A673 (cell line): ENCODE data around the gene NTN3. TPM values are rescaled to one million over a fixed set of nuclear protein-coding genes. Genes with fewer than 3 reads are reported as not detected.

ENCODE experiments used
- Bru-seq: library from RNA; stranded (reverse); fragments of 400-500 nt; gene quantifications from one replicate; lab custom pipeline; 2021; lab: Mats Ljungman, UMichigan
- BruChase-seq, 2 experiments: library from RNA; stranded (reverse); fragments of 400-500 nt; gene quantifications; one replicate each; lab custom pipeline; 2021; lab: Mats Ljungman, UMichigan
- BruUV-seq: library from RNA; stranded (reverse); fragments of 400-500 nt; replicated peaks from 2 replicates; lab custom pipeline; 2021; lab: Mats Ljungman, UMichigan
- CTCF ChIA-PET: fragments of 300-600 bp; sonication (Branson Sonifier 250); formaldehyde crosslinking; loops from one replicate; lab custom pipeline; 2022; ENCODE audit warnings: antibody characterized with exemption; lab: Charles Lee
- POLR2A ChIA-PET: fragments of 300-600 bp; sonication (Branson Sonifier 250); formaldehyde crosslinking; loops from one replicate; lab custom pipeline; 2022; ENCODE audit warnings: antibody characterized with exemption; ENCODE audit not compliant: low non-redundant PET; lab: Charles Lee
- DNase-seq: peaks from one replicate; pipeline ENCODE4 v3.0.0-alpha.2; 2015; ENCODE audit warnings: low spot score
- H3K27ac ChIP-seq: fragments of 200-600 bp; sonication (generic); 2 replicates; pipeline ENCODE4 v1.5.1; 2016; ENCODE audit warnings: mixed run types, low read depth, mild to moderate bottlenecking, mixed read lengths, antibody characterized with exemption, low read length; ENCODE audit not compliant: poor library complexity, severe bottlenecking
- H3K27me3 ChIP-seq: fragments of 200-600 bp; sonication (generic); replicated peaks from 2 replicates; pipeline ENCODE4 v1.6.1; 2017; ENCODE audit warnings: mixed run types, low read depth, mild to moderate bottlenecking, mixed read lengths, antibody characterized with exemption, low read length; ENCODE audit not compliant: insufficient read depth, poor library complexity
- H3K36me3 ChIP-seq: fragments of 200-600 bp; sonication (generic); 2 replicates; pipeline ENCODE4 v1.6.1; 2016; ENCODE audit warnings: mixed run types, mild to moderate bottlenecking, mixed read lengths, antibody characterized with exemption, low read length; ENCODE audit not compliant: insufficient read depth, poor library complexity, severe bottlenecking
- H3K4me1 ChIP-seq: fragments of 200-600 bp; sonication (generic); 2 replicates; pipeline ENCODE4 v1.6.1; 2017; ENCODE audit warnings: mixed run types, mild to moderate bottlenecking, mixed read lengths, antibody characterized with exemption, low read length; ENCODE audit not compliant: insufficient read depth, poor library complexity, severe bottlenecking
- H3K4me3 ChIP-seq: fragments of 200-600 bp; sonication (generic); 2 replicates; pipeline ENCODE4 v1.5.1; 2016; ENCODE audit warnings: low read depth, mixed run types, mild to moderate bottlenecking, mixed read lengths, low read length; ENCODE audit not compliant: poor library complexity, severe bottlenecking
- H3K9me3 ChIP-seq: fragments of 200-600 bp; sonication (generic); 2 replicates; pipeline ENCODE4 v1.6.1; 2016; ENCODE audit warnings: mixed run types, low read depth, mild to moderate bottlenecking, mixed read lengths, antibody characterized with exemption, low read length; ENCODE audit not compliant: poor library complexity, severe bottlenecking
- EZH2 ChIP-seq: fragments of 200-600 bp; sonication (generic); IDR thresholded peaks from 2 replicates; pipeline ENCODE4 v1.6.1; 2017; ENCODE audit warnings: borderline replicate concordance, low read depth, mild to moderate bottlenecking, mixed read lengths, antibody characterized with exemption, low read length; ENCODE audit not compliant: poor library complexity, severe bottlenecking
- intact Hi-C: fragments of 100-400 bp; cut with micrococcal nuclease; formaldehyde crosslinking; loops from one replicate; pipeline ENCODE4 v1.10.0; 2022; ENCODE audit not compliant: unreplicated experiment
- long read RNA-seq: library from polyadenylated mRNA; stranded (forward); transcript quantifications from one replicate; pipeline ENCODE4 v2.0.0, GENCODE V29; 2022
- total RNA-seq: library from RNA; stranded (reverse); gene quantifications from 2 replicates; pipeline ENCODE4 v1.2.3, GENCODE V29; 2021
- TF ChIP-seq, protein P1 (sequence below): fragments of 300-800, 200-600 bp; sonication (generic); conservative IDR thresholded peaks from 2 replicates; pipeline ENCODE4 v1.5.1; 2017; ENCODE audit warnings: low read depth, mild to moderate bottlenecking, antibody characterized with exemption, low read length, moderate library complexity, mixed read lengths

NTN3 gene
- 1.6 and 2.9 TPM in 2 replicates for total RNA-seq
- Bru-seq, nascent RNA = percentile 26 among the genes with signal in this experiment
- BruChase-seq, experiment 1, labeled RNA remaining after a 2-hour chase = percentile 31 among the genes with signal in this experiment
- percentile 44 among the genes with signal in this experiment for BruChase-seq, experiment 2, labeled RNA remaining after a 6-hour chase
- long read RNA-seq, partial matches to known transcripts = 0 of 1 reads
- long read RNA-seq, other reads (novel, unspliced or antisense) = 1 of 1 reads

DNA sequence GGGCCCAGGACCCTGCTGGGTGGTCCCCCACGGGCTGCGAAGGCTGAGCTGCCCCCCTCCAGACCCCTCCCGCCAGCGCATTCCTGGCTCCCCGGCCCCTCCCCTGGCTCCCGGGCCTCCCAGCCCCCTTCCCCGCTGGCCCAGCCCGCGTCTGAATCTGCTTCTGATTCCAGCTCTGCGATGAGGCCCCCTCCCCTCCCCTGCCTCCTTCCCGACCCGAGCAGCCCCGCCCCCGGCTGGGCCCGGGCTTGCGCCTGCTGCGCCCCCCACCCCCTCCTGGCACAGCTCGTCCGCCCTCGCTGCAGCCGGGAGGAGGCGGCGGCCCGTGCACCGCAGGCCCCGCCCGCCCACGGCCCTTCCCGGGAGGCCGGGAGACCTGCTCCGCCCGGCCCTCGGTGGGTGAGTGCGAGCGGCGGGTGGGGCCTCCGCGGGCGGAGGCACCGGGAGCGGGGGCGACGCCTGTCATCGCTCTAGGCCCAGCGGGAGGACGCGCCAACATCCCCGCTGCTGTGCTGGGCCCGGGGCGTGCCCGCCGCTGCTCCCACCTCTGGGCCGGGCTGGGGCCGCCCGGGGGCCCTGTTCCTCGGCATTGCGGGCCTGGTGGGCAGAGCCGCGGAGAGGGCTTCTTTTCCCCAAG lies at the start of gene NTN3:
NTN3 (plus strand) TSS at position 282 of the 637 bp plus-strand sequence. CDS start 405 bp downstream, outside the sequence.
- peak within 1 kb of the TSS; percentile 97 for H3K27ac ChIP-seq

DNA sequence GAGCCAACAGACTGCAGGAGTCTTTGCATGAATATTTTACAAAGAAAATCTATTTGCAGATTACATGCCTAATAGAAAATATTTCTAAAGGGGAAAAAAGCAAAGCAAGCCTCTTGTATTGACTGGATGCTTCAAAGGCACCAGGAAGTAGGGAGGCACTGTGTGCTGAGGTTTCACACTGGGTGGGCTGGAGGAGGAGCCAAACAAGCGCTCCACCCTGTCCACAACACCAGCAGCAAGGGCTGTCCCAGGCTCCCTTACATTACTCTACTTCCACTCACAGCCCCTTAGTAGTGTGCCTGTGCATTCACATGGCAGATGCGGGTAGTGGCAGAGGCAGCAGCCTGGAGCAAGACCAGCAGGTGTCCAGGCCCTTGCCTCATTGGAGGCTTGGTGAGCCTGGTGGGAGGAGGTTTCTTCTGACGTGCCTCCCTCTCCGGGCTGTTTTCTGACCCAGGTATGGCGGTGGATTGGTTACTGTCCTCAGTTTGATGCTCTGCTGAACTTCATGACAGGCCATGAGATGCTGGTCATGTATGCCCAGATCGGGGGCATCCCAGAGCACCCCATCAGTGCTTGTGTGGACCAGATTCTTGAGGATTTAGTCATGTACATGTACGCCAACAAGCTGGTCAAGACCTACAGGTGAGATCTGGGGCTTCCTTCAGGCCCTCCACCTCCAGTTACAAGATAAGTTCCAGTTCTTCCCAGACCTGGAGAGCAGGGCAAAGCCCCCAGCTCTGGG lies 48.8 kb upstream of the NTN3 start:
- Histone ChIP-seq H3K9me3 (no peaks in the 10 kb centered on the region), H3K4me1 (peaks cover 4% of the 10 kb centered on the region), H3K27me3 (no peaks in the 10 kb centered on the region), H3K27ac (no peak overlapping the region), H3K36me3 (no peaks in the 10 kb centered on the region), H3K4me3 (no peak overlapping the region)
- no TSS peak for BruUV-seq
- no peak for DNase-seq
- CTCF ChIA-PET = no interaction called here
- POLR2A ChIA-PET = no interaction called here
- intact Hi-C loops = no loop called here
- TF ChIP-seq, protein P1, sequence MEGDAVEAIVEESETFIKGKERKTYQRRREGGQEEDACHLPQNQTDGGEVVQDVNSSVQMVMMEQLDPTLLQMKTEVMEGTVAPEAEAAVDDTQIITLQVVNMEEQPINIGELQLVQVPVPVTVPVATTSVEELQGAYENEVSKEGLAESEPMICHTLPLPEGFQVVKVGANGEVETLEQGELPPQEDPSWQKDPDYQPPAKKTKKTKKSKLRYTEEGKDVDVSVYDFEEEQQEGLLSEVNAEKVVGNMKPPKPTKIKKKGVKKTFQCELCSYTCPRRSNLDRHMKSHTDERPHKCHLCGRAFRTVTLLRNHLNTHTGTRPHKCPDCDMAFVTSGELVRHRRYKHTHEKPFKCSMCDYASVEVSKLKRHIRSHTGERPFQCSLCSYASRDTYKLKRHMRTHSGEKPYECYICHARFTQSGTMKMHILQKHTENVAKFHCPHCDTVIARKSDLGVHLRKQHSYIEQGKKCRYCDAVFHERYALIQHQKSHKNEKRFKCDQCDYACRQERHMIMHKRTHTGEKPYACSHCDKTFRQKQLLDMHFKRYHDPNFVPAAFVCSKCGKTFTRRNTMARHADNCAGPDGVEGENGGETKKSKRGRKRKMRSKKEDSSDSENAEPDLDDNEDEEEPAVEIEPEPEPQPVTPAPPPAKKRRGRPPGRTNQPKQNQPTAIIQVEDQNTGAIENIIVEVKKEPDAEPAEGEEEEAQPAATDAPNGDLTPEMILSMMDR = no peak
- no peak for TF ChIP-seq EZH2

More for the DNA sequence above, at the start of gene NTN3:
- Histone ChIP-seq H3K27me3 (no peaks in the 10 kb centered on the region), H3K36me3 (no peaks in the 10 kb centered on the region), H3K4me1 (peaks cover 68% of the 10 kb centered on the region), H3K4me3 (peak within 1 kb of the TSS; percentile 46), H3K9me3 (no peaks in the 10 kb centered on the region)
- POLR2A ChIA-PET = interaction anchor here (0.6 kb wide), 1 partner anchor 211 kb away, joined by 6 read pairs; the partner anchor contains the start of gene KCTD5
- DNase-seq = peak; percentile 67
- CTCF ChIA-PET = interaction anchor here (1.1 kb wide), 1 partner anchor 30 kb away, joined by 7 read pairs; no protein-coding TSS in a partner anchor
- TF ChIP-seq EZH2 = no peak
- TF ChIP-seq, protein P1 = no peak
- BruUV-seq = no TSS peak
- intact Hi-C loops = no loop called here
